ENCODE results near the gene PTPRD.

Gene PTPRD

GRCh38 chr9:9605681-9606080 lies 1007.1 kb downstream of the PTPRD start:
- no peak for DNase-seq (ENCODE audit: low read depth)

- no peak for DNase-seq (ENCODE audit: low read depth)
These were observed 1009.5 kb downstream of the PTPRD start for GRCh38 chr9:9603345-9603744.

GRCh38 chr9:9598723-9599122 lies 1014.1 kb downstream of the PTPRD start:
- DNase-seq (ENCODE audit: low read depth), result no peak

GRCh38 chr9:9592104-9592503 lies 1020.7 kb downstream of the PTPRD start:
- DNase-seq (ENCODE audit: low read depth), result no peak

- no peak for DNase-seq (ENCODE audit: low read depth)
These were observed 1026.9 kb downstream of the PTPRD start for GRCh38 chr9:9585920-9586319.

GRCh38 chr9:9574080-9574479 lies 1038.7 kb downstream of the PTPRD start:
- no peak for DNase-seq (ENCODE audit: low read depth)

GRCh38 chr9:9565700-9566099 lies 1047.1 kb downstream of the PTPRD start:
- no peak for DNase-seq (ENCODE audit: low read depth)

GRCh38 chr9:9563817-9564216 lies 1049.0 kb downstream of the PTPRD start:
- DNase-seq (ENCODE audit: low read depth), result no peak

GRCh38 chr9:9560382-9561035 lies 1052.3 kb downstream of the PTPRD start:
- DNase-seq (ENCODE audit: low read depth), result no peak

- no peak for DNase-seq (ENCODE audit: low read depth)
These were observed 1053.9 kb downstream of the PTPRD start for GRCh38 chr9:9558907-9559306.

- DNase-seq (ENCODE audit: low read depth), result no peak
These were observed 1054.9 kb downstream of the PTPRD start for GRCh38 chr9:9557804-9558334.

- DNase-seq (ENCODE audit: low read depth), result no peak
These were observed 1055.7 kb downstream of the PTPRD start for GRCh38 chr9:9556865-9557803.

- DNase-seq (ENCODE audit: low read depth), result no peak
These were observed 1060.1 kb downstream of the PTPRD start for GRCh38 chr9:9552665-9553064.

- DNase-seq (ENCODE audit: low read depth), result no peak
These were observed 1074.0 kb downstream of the PTPRD start for GRCh38 chr9:9538766-9539165.

- no peak for DNase-seq (ENCODE audit: low read depth)
These were observed 1074.4 kb downstream of the PTPRD start for GRCh38 chr9:9538356-9538755.

GRCh38 chr9:9536523-9536922 lies 1076.3 kb downstream of the PTPRD start:
- no peak for DNase-seq (ENCODE audit: low read depth)

GRCh38 chr9:9523476-9524139 lies 1089.2 kb downstream of the PTPRD start:
- DNase-seq (ENCODE audit: low read depth), result no peak

GRCh38 chr9:9522406-9522805 lies 1090.4 kb downstream of the PTPRD start:
- DNase-seq (ENCODE audit: low read depth), result no peak

GRCh38 chr9:9521033-9521779 lies 1091.6 kb downstream of the PTPRD start:
- no peak for DNase-seq (ENCODE audit: low read depth)

GRCh38 chr9:9504869-9505268 lies 1107.9 kb downstream of the PTPRD start:
- DNase-seq (ENCODE audit: low read depth), result no peak

GRCh38 chr9:9499546-9499945 lies 1113.3 kb downstream of the PTPRD start:
- no peak for DNase-seq (ENCODE audit: low read depth)

GRCh38 chr9:9498846-9499245 lies 1114.0 kb downstream of the PTPRD start:
- no peak for DNase-seq (ENCODE audit: low read depth)

All from EH (cell line).